H1 (cell line): ENCODE measurements around the gene SAMD4A. TPM values are rescaled to one million over a fixed set of nuclear protein-coding genes. Genes with fewer than 3 reads are reported as not detected.

ENCODE experiments used
- CTCF ChIA-PET: fragments of 300-600 bp; sonication (Branson Sonifier 250); formaldehyde crosslinking; loops from one replicate; lab custom pipeline; 2021; ENCODE audit not compliant: partially characterized antibody; lab: Charles Lee
- POLR2A ChIA-PET: fragments of 300-600 bp; sonication (Branson Sonifier 250); formaldehyde crosslinking; loops from one replicate; lab custom pipeline; 2021; ENCODE audit warnings: inconsistent platforms; ENCODE audit not compliant: partially characterized antibody; lab: Charles Lee
- DNase-seq, 2 experiments: peaks; one replicate each; pipeline versions ENCODE4 v3.0.0 to v3.0.0-alpha.2; 2010 to 2022; ENCODE audit warnings: low spot score in 2 of 2, low read depth in 1 of 2, mixed read lengths in 1 of 2
- FAIRE-seq: peaks from 2 replicates; lab custom pipeline; 2011; peaks lifted over from hg19 to GRCh38; lab: Jason Lieb, UNC
- H2AFZ ChIP-seq: 2 replicates; pipeline ENCODE4 v1.8.1; 2012; ENCODE audit warnings: low read length, inconsistent platforms
- H2AK5ac ChIP-seq: 2 replicates; pipeline ENCODE4 v1.6.1; 2013; ENCODE audit warnings: low read depth, low read length
- H2BK120ac ChIP-seq: replicated peaks from 2 replicates; pipeline ENCODE3; 2013; ENCODE audit warnings: low read depth, low read length, inconsistent platforms
- H2BK12ac ChIP-seq: 2 replicates; pipeline ENCODE4 v1.6.1; 2013; ENCODE audit warnings: low read depth, low read length
- H2BK15ac ChIP-seq: 2 replicates; pipeline ENCODE4 v1.6.1; 2013; ENCODE audit warnings: low read length
- H2BK20ac ChIP-seq: 2 replicates; pipeline ENCODE4 v1.6.1; 2013; ENCODE audit warnings: low read length
- H2BK5ac ChIP-seq: 2 replicates; pipeline ENCODE4 v1.6.1; 2013; ENCODE audit warnings: low read depth, low read length
- H3K14ac ChIP-seq: 2 replicates; pipeline ENCODE4 v1.6.1; 2013; ENCODE audit warnings: inconsistent platforms; ENCODE audit not compliant: insufficient read length
- H3K18ac ChIP-seq: 2 replicates; pipeline ENCODE4 v1.6.1; 2013; ENCODE audit warnings: low read length; ENCODE audit errors: extremely low read depth
- H3K23ac ChIP-seq: 2 replicates; pipeline ENCODE4 v1.6.1; 2013; ENCODE audit warnings: inconsistent platforms; ENCODE audit not compliant: insufficient read length
- H3K23me2 ChIP-seq: 2 replicates; pipeline ENCODE4 v1.6.1; 2013; ENCODE audit warnings: low read depth, low read length
- H3K27ac ChIP-seq: 2 replicates; pipeline ENCODE4 v1.6.1; 2011; ENCODE audit warnings: low read depth, low read length, inconsistent platforms
- H3K27me3 ChIP-seq, 4 experiments: replicated peaks in 1 of 4; 1 replicate in 1 of 4; 2 replicates in 3 of 4; pipeline versions ENCODE4 v1.6.1 to v1.8.1; 2011 to 2013; ENCODE audit warnings: low read length in 3 of 4, mild to moderate bottlenecking in 3 of 4, inconsistent platforms in 2 of 4, mixed read lengths in 2 of 4, moderate library complexity in 1 of 4; ENCODE audit not compliant: control insufficient read depth in 3 of 4, insufficient read depth in 3 of 4; ENCODE audit errors: extremely low read depth in 1 of 4
- H3K36me3 ChIP-seq, 4 experiments: 2 replicates each; pipeline versions ENCODE4 v1.6.1 to v1.8.1; 2011 to 2013; ENCODE audit warnings: mild to moderate bottlenecking in 4 of 4, low read length in 3 of 4, moderate library complexity in 2 of 4, control low read depth in 1 of 4, inconsistent platforms in 1 of 4; ENCODE audit not compliant: insufficient read depth in 4 of 4, control insufficient read depth in 2 of 4
- H3K4ac ChIP-seq: replicated peaks from 2 replicates; pipeline ENCODE3; 2013; ENCODE audit warnings: low read length, low read depth, mixed read lengths, inconsistent platforms; ENCODE audit not compliant: insufficient read length
- H3K4me1 ChIP-seq, 4 experiments: replicated peaks in 1 of 4; 1 replicate in 1 of 4; 2 replicates in 3 of 4; pipeline versions ENCODE4 v1.6.1 to v1.8.1; 2011 to 2013; ENCODE audit warnings: low read length in 3 of 4, inconsistent platforms in 2 of 4, mixed read lengths in 1 of 4; ENCODE audit not compliant: insufficient read depth in 4 of 4, control insufficient read depth in 3 of 4
- H3K4me2 ChIP-seq, 2 experiments: 2 replicates each; pipeline versions ENCODE4 v1.6.1 to v1.8.1; 2011 to 2013; ENCODE audit warnings: low read depth in 2 of 2, low read length in 2 of 2, control low read depth in 1 of 2, inconsistent platforms in 1 of 2, mild to moderate bottlenecking in 1 of 2; ENCODE audit not compliant: insufficient read depth in 1 of 2
- H3K4me3 ChIP-seq, 4 experiments: fragments of 200-600, 300-600 bp in 1 of 4; sonication (generic), shearing (Covaris generic), sonication (Bioruptor Twin) in 1 of 4; 2 replicates each; pipeline versions ENCODE4 v1.5.1 to v1.8.1; 2011 to 2016; ENCODE audit warnings: low read length in 4 of 4, low read depth in 3 of 4, control low read depth in 2 of 4, inconsistent platforms in 2 of 4, mild to moderate bottlenecking in 2 of 4, mixed read lengths in 1 of 4, moderate library complexity in 1 of 4; ENCODE audit not compliant: insufficient read depth in 2 of 4; ENCODE audit errors: extremely low read depth in 1 of 4
- H3K56ac ChIP-seq: replicated peaks from 2 replicates; pipeline ENCODE3; 2013; ENCODE audit warnings: low read depth, mild to moderate bottlenecking, mixed read lengths, low read length, inconsistent platforms; ENCODE audit not compliant: insufficient read length
- H3K79me1 ChIP-seq: 2 replicates; pipeline ENCODE4 v1.6.1; 2013; ENCODE audit warnings: low read depth, low read length, control low read depth
- H3K79me2 ChIP-seq, 2 experiments: 2 replicates each; pipeline versions ENCODE4 v1.6.1 to v1.8.1; 2012 to 2013; ENCODE audit warnings: low read length in 2 of 2, mild to moderate bottlenecking in 2 of 2, inconsistent platforms in 1 of 2; ENCODE audit not compliant: insufficient read depth in 2 of 2, control insufficient read depth in 1 of 2
- H3K9ac ChIP-seq, 4 experiments: replicated peaks in 1 of 4; 1 replicate in 1 of 4; 2 replicates in 3 of 4; pipeline versions ENCODE4 v1.6.1 to v1.8.1; 2011 to 2013; ENCODE audit warnings: low read depth in 3 of 4, low read length in 3 of 4, control low read depth in 2 of 4, mild to moderate bottlenecking in 2 of 4, moderate library complexity in 2 of 4, inconsistent platforms in 1 of 4; ENCODE audit errors: extremely low read depth in 1 of 4
- H3K9me3 ChIP-seq, 2 experiments: 2 replicates each; pipeline versions ENCODE4 v1.6.1 to v1.8.1; 2012 to 2013; ENCODE audit warnings: mild to moderate bottlenecking in 2 of 2, moderate library complexity in 2 of 2, control low read depth in 1 of 2, inconsistent platforms in 1 of 2, low read depth in 1 of 2, low read length in 1 of 2, mixed read lengths in 1 of 2; ENCODE audit not compliant: insufficient read depth in 2 of 2
- H4K20me1 ChIP-seq, 2 experiments: replicated peaks in 1 of 2; 2 replicates each; pipeline versions ENCODE3 to v1.8.1; 2011 to 2013; ENCODE audit warnings: inconsistent platforms in 2 of 2, low read length in 2 of 2, mild to moderate bottlenecking in 1 of 2; ENCODE audit not compliant: insufficient read depth in 2 of 2, control insufficient read depth in 1 of 2
- H4K5ac ChIP-seq: 2 replicates; pipeline ENCODE4 v1.6.1; 2013; ENCODE audit warnings: low read length, low read depth, mixed read lengths, inconsistent platforms; ENCODE audit not compliant: insufficient read length
- H4K8ac ChIP-seq: 2 replicates; pipeline ENCODE4 v1.8.0; 2013; ENCODE audit warnings: mild to moderate bottlenecking, moderate library complexity, low read length, inconsistent platforms; ENCODE audit not compliant: insufficient read depth; ENCODE audit errors: extremely low read depth
- H4K91ac ChIP-seq: replicated peaks from 2 replicates; pipeline ENCODE3; 2013; ENCODE audit warnings: low read length, mixed read lengths, inconsistent platforms; ENCODE audit not compliant: insufficient read length
- ASH2L ChIP-seq: fragments of 200-600, 300-600 bp; sonication (generic); IDR thresholded peaks from one replicate; pipeline ENCODE4 v1.7.1; 2017; ENCODE audit warnings: low read length
- CBX8 ChIP-seq: fragments of 300-800, 300-1000 bp; sonication (generic); IDR thresholded peaks from 2 replicates; pipeline ENCODE4 v1.7.1; 2016; ENCODE audit warnings: low read depth, low read length, borderline replicate concordance
- CHD2 ChIP-seq: IDR thresholded peaks from 2 replicates; pipeline ENCODE4 v1.6.1; 2012; ENCODE audit warnings: low read length, improper control_type of control experiment
- CREB1 ChIP-seq: IDR thresholded peaks from 2 replicates; pipeline ENCODE4 v1.6.1; 2012; ENCODE audit warnings: inconsistent platforms
- E2F6 ChIP-seq: IDR thresholded peaks from 2 replicates; pipeline ENCODE4 v1.6.1; 2012; ENCODE audit warnings: inconsistent platforms
- EGR1 ChIP-seq: IDR thresholded peaks from 2 replicates; pipeline ENCODE4 v1.6.1; 2011; ENCODE audit warnings: low read depth, low read length, borderline replicate concordance
- HDAC6 ChIP-seq: IDR thresholded peaks from one replicate; pipeline ENCODE4 v1.7.1; 2012; ENCODE audit warnings: low read depth, mild to moderate bottlenecking, inconsistent platforms, low read length, moderate library complexity
- NANOG ChIP-seq: IDR thresholded peaks from 2 replicates; pipeline ENCODE4 v1.6.1; 2011; ENCODE audit warnings: low read length, low read depth, mild to moderate bottlenecking, inconsistent platforms; ENCODE audit not compliant: insufficient read depth, poor library complexity, severe bottlenecking
- NRF1 ChIP-seq: IDR thresholded peaks from 2 replicates; pipeline ENCODE4 v1.6.1; 2011; ENCODE audit warnings: mild to moderate bottlenecking, low read depth, low read length, improper control_type of control experiment
- RBBP5 ChIP-seq: IDR thresholded peaks from 2 replicates; pipeline ENCODE4 v1.7.1; 2012; ENCODE audit warnings: low read depth, mild to moderate bottlenecking, inconsistent platforms, low read length, moderate library complexity, borderline replicate concordance
- SIRT6 ChIP-seq: IDR thresholded peaks from one replicate; pipeline ENCODE4 v1.7.1; 2012; ENCODE audit warnings: low read length, inconsistent platforms
- SP2 ChIP-seq: IDR thresholded peaks from 2 replicates; pipeline ENCODE4 v1.6.1; 2012; ENCODE audit warnings: mild to moderate bottlenecking, low read length, inconsistent platforms
- TAF1 ChIP-seq: IDR thresholded peaks from 2 replicates; pipeline ENCODE4 v1.6.1; 2011; ENCODE audit warnings: mild to moderate bottlenecking, low read depth, low read length
- whole genome bisulfite sequencing, 2 experiments: shearing (Covaris generic) in 1 of 2; methylation state at CpG; one replicate each; pipeline versions ENCODE4 v1.1.6 to v1.1.7; 2013 to 2015; ENCODE audit warnings: low lambda C conversion rate in 2 of 2, mixed read lengths in 2 of 2, inconsistent platforms in 1 of 2, low coverage in 1 of 2, missing lambda C conversion rate in 1 of 2; ENCODE audit not compliant: insufficient replicate concordance in 2 of 2, insufficient coverage in 1 of 2, insufficient read length in 1 of 2; ENCODE audit errors: extremely low coverage in 1 of 2, missing lambda C conversion rate in 1 of 2; 5-methylcytosine and 5-hydroxymethylcytosine counted together
- polyA plus RNA-seq, 7 experiments: library from polyadenylated mRNA; depleted of rRNA in 3 of 7; stranded (reverse) in 5 of 7; unstranded in 2 of 7; fragments of >200 nt in 5 of 7; fragments of 200-250 nt in 2 of 7; gene quantifications; 1 replicate in 5 of 7; 2 replicates in 1 of 7; 4 replicates in 1 of 7; pipeline versions ENCODE4 v1.2.1 to v1.2.3, GENCODE V29; 2011 to 2013; ENCODE audit warnings: missing spikeins in 2 of 7, mixed read lengths in 2 of 7
- total RNA-seq: library from RNA; stranded (reverse); fragmentation: NEBNext Ultra II Directional; extraction: Animal tissue kit (Norgen Biotek cat#: 25700); gene quantifications from 2 replicates; pipeline ENCODE4 v1.2.1, GENCODE V29; 2021

Gene SAMD4A
- total and polyA plus RNA-seq, 2 of the 8 experiments (the other 6 are each of a cell fraction or from before 2014, with no cell fraction given), result 2.4 to 12.3 TPM

GRCh38 chr14:54547583-54547982, 19.3 kb upstream of the SAMD4A start:
- no peak overlapping the region for H4K5ac ChIP-seq

More at GRCh38 chr14:54547583-54547982, 19.3 kb upstream of the SAMD4A start:
- H3K9ac ChIP-seq, result no peak overlapping the region
- H3K4me2 ChIP-seq, result no peak overlapping the region
- H3K9me3 ChIP-seq, result no peaks in the 10 kb centered on the region; a peak in 1 of 4 replicates
- no peak overlapping the region for H3K56ac ChIP-seq
- H3K79me1 ChIP-seq, result no peaks in the 10 kb centered on the region
- H3K4ac ChIP-seq, result no peak overlapping the region
- H2BK120ac ChIP-seq, result no peak overlapping the region
- ChIA-PET POLR2A (no interaction called here), CTCF (interaction anchor here (0.9 to 1.5 kb wide), 3 partner anchors 43 to 235 kb away, joined by 3 read pairs; no protein-coding TSS in a partner anchor)
- DNase-seq, result no peak
- no peak overlapping the region for H4K91ac ChIP-seq
- no peaks in the 10 kb centered on the region for H4K20me1 ChIP-seq
- H3K27ac ChIP-seq, result no peak overlapping the region
- no peaks in the 10 kb centered on the region for H3K23me2 ChIP-seq
- H2BK20ac ChIP-seq, result no peak overlapping the region
- H4K8ac ChIP-seq, result no peak overlapping the region
- no peak overlapping the region for H2BK5ac ChIP-seq
- H2BK12ac ChIP-seq, result no peak overlapping the region
- no peaks in the 10 kb centered on the region for H3K79me2 ChIP-seq
- no peak overlapping the region for H3K23ac ChIP-seq
- no peaks in the 10 kb centered on the region for H3K36me3 ChIP-seq
- no peak overlapping the region for H2BK15ac ChIP-seq
- no peak overlapping the region for H3K18ac ChIP-seq
- no peak for TF ChIP-seq NANOG
- TF ChIP-seq CHD2, result no peak
- no peak for TF ChIP-seq E2F6
- TF ChIP-seq EGR1, result no peak
- TF ChIP-seq NRF1, result no peak
- TF ChIP-seq CBX8, result no peak
- TF ChIP-seq HDAC6, result no peak
- no peak for TF ChIP-seq CREB1
- TF ChIP-seq SIRT6, result no peak
- no peak for TF ChIP-seq ASH2L
- TF ChIP-seq TAF1, result no peak
- no peak for TF ChIP-seq SP2
- TF ChIP-seq RBBP5, result no peak
- TF ChIP-seq, all 59 proteins: peak for 0
- WGBS, 2 experiments, result 93% methylated on average over 3 of the region's 3 CpGs; no CpG with 5 or more reads in 1 of the 2 experiments
- H3K4me3 ChIP-seq, result no peak overlapping the region
- H3K4me1 ChIP-seq, result no peaks in the 10 kb centered on the region
- no peak overlapping the region for H2AFZ ChIP-seq
- H2AK5ac ChIP-seq, result no peak overlapping the region
- H3K27me3 ChIP-seq, result no peaks in the 10 kb centered on the region
- no peak for FAIRE-seq
- H3K14ac ChIP-seq, result no peak overlapping the region
